GDM1 (cell line): ENCODE data around the gene HMG20B.
A peak's percentile ranks its signal among the peaks of the same experiment; 100 is the strongest.

Experiments used
- DNase-seq: peaks from one replicate; lab custom pipeline; 2025; lab: John Stamatoyannopoulos, UW

HMG20B gene

GRCh38 chr19:3620817-3621547 lies 48.2 kb downstream of the HMG20B start:
- DNase-seq, result no peak

DNA sequence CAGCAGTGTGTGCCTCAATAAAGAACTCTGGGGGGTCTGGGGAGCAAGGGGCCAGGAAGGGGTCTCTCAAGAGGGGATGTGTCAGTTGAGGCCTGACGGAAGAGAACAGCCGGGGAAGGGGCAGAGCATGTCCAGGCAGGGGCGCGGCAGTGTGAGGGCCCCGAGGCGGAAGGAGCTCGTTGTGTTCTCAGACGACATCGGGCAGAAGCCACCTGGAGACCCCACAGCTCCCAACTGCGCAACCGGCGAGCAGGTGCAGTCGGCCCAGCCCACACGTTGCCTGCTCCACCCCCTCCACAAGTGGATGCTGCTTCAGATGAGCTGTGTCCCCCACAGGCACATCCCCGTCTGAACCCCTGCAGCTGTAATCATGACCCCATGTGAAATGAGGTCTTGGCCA lies 48.9 kb downstream of the HMG20B start:
- no peak for DNase-seq

- DNase-seq, result no peak
Measured at GRCh38 chr19:3622224-3622623, 49.5 kb downstream of the HMG20B start.

DNA sequence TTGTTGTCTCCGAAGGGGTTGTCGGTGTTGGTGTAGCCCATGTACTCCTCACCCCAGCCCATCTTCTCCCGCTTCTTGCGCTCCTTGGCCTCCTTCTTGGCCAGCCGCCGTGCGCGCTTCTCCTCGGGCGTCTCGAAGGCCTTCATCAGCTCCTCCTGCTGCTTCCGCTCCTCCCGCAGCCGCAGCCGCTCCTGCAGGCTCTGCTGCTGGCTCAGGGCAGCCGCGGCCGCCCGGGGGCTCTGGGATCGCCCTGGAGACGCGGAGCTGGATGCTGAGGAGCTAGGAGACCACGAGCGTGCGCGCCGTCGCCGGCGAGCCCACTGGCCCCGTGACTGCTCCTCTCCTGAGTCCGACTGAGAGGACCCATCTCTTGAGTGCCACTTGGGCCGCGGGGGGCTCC lies 51.0 kb downstream of the HMG20B start:
- DNase-seq, result no peak

DNA sequence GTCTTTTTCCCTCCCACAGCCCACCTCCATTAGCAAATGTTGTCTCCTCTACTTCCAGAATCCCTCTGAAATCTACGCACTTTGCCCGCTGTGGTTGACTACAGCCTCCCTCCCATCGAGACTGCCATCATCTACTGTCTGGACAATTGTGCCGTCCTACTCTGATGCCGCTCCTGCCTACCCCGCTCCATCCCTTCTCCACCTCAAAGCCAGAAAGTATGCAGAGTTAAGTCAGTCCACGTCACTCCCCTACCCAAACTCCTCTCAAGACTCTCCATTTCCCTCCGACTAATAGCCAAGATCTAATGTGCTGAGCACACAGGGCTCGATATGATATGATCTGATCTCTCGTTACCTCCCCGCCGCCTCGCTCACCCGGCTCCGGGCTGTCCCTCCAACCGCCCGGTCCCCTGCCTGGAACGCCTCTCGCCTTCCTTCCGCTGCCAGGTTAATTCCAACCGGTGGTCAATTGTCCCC lies 53.3 kb downstream of the HMG20B start:
- no peak for DNase-seq

- peak; percentile 98 for DNase-seq
Measured at GRCh38 chr19:3626473-3627350, 54.0 kb downstream of the HMG20B start, which contains the start of gene CACTIN. Gene CACTIN, minus strand, starts transcription at chr19:3626790. Its CDS starts 28 bp downstream, at chr19:3626762.

GRCh38 chr19:3627351-3627723 lies 54.6 kb downstream of the HMG20B start:
- no peak for DNase-seq
